Suprapubic skin (tissue), 4 donors: Measurements from ENCODE around the gene MED10. TPM values are rescaled to one million over a fixed set of nuclear protein-coding genes. Genes with fewer than 3 reads are reported as not detected.

ENCODE experiments used
- DNase-seq, 2 donors: peaks; one replicate each; pipeline ENCODE4 v3.0.0-alpha.2; 2019; ENCODE audit warnings: low spot score in 2 of 2
- H3K27ac ChIP-seq: fragments of 200-600 bp; sonication (generic); one replicate; pipeline ENCODE4 v1.5.1; 2019
- H3K27me3 ChIP-seq: fragments of 200-600 bp; sonication (generic); one replicate; pipeline ENCODE4 v1.5.1; 2019
- H3K36me3 ChIP-seq: fragments of 200-600 bp; sonication (generic); one replicate; pipeline ENCODE4 v1.5.1; 2019
- H3K4me1 ChIP-seq: fragments of 200-600 bp; sonication (generic); one replicate; pipeline ENCODE4 v1.5.1; 2019
- H3K4me3 ChIP-seq: fragments of 200-600 bp; sonication (generic); one replicate; pipeline ENCODE4 v1.5.1; 2019; ENCODE audit warnings: mild to moderate bottlenecking
- H3K9me3 ChIP-seq: fragments of 200-600 bp; sonication (generic); one replicate; pipeline ENCODE4 v1.5.1; 2019
- CTCF ChIP-seq, 2 donors: fragments of 200-600 bp in 1 of 2; fragments of 450-650 bp in 1 of 2; sonication (generic) in 1 of 2; IDR thresholded peaks; one replicate each; pipeline ENCODE4 v1.5.1; 2016 to 2019; ENCODE audit warnings: antibody characterized with exemption in 2 of 2, mild to moderate bottlenecking in 1 of 2, moderate library complexity in 1 of 2
- EP300 ChIP-seq: sonication (generic); formaldehyde crosslinking; IDR thresholded peaks from one replicate; pipeline ENCODE4 v1.6.1; 2017; ENCODE audit warnings: antibody characterized with exemption
- POLR2A ChIP-seq, 2 donors: fragments of 450-650 bp; IDR thresholded peaks; one replicate each; pipeline ENCODE4 v1.6.1; 2017; ENCODE audit warnings: antibody characterized with exemption in 2 of 2, mild to moderate bottlenecking in 2 of 2, moderate library complexity in 2 of 2
- POLR2AphosphoS5 ChIP-seq, 3 donors: sonication (generic); formaldehyde crosslinking; IDR thresholded peaks; one replicate each; pipeline ENCODE4 v1.6.1; 2017; ENCODE audit warnings: antibody characterized with exemption in 3 of 3
- WGBS: methylation state at CpG from one replicate; pipeline ENCODE4 v1.1.5; 2018; 5-methylcytosine and 5-hydroxymethylcytosine counted together
- total RNA-seq, 4 donors: library from RNA; depleted of rRNA; stranded (reverse); fragments of >200 nt; gene quantifications; one replicate each; pipeline ENCODE4 v1.1.0, GENCODE V29; 2016

Gene MED10
- total RNA-seq, 4 donors from 2014 or later = 20.1 to 38.8 (median 32.5) TPM

GRCh38 chr5:6404129-6404528 lies 25.8 kb upstream of the MED10 start:
- Histone ChIP-seq H3K9me3 (no peaks in the 10 kb centered on the region), H3K27ac (no peak overlapping the region), H3K36me3 (no peaks in the 10 kb centered on the region), H3K4me1 (peaks cover 6% of the 10 kb centered on the region), H3K27me3 (no peaks in the 10 kb centered on the region), H3K4me3 (no peak overlapping the region)
- WGBS = 72% methylated on average over 4 of the region's 4 CpGs
- DNase-seq = no peak
- no peak for TF ChIP-seq CTCF (IDR thresholded peaks at IDR 0.05)
- no peak for TF ChIP-seq POLR2A (IDR thresholded peaks at IDR 0.05)
- no peak for TF ChIP-seq POLR2AphosphoS5 (IDR thresholded peaks at IDR 0.05)
- TF ChIP-seq EP300 = no peak

GRCh38 chr5:6403416-6403815 lies 25.1 kb upstream of the MED10 start:
- TF ChIP-seq POLR2AphosphoS5 (IDR thresholded peaks at IDR 0.05) = no peak
- TF ChIP-seq POLR2A (IDR thresholded peaks at IDR 0.05) = no peak
- TF ChIP-seq CTCF (IDR thresholded peaks at IDR 0.05) = no peak
- TF ChIP-seq EP300 = no peak
- Histone ChIP-seq H3K27me3 (no peaks in the 10 kb centered on the region), H3K36me3 (no peaks in the 10 kb centered on the region), H3K27ac (no peak overlapping the region), H3K9me3 (no peaks in the 10 kb centered on the region), H3K4me1 (peaks cover 6% of the 10 kb centered on the region), H3K4me3 (no peak overlapping the region)
- WGBS = 90% methylated on average over 4 of the region's 4 CpGs
- no peak for DNase-seq

GRCh38 chr5:6402939-6403338 lies 24.6 kb upstream of the MED10 start:
- no peak for TF ChIP-seq POLR2AphosphoS5 (IDR thresholded peaks at IDR 0.05)
- TF ChIP-seq EP300 = no peak
- no peak for TF ChIP-seq POLR2A (IDR thresholded peaks at IDR 0.05)
- no peak for TF ChIP-seq CTCF (IDR thresholded peaks at IDR 0.05)
- WGBS = 66% methylated on average over 6 of the region's 6 CpGs

GRCh38 chr5:6401410-6401809 lies 23.1 kb upstream of the MED10 start:
- no peak for DNase-seq
- WGBS = 50% methylated on average over 2 of the region's 2 CpGs
- TF ChIP-seq POLR2AphosphoS5 (IDR thresholded peaks at IDR 0.05) = no peak
- TF ChIP-seq CTCF (IDR thresholded peaks at IDR 0.05) = no peak
- no peak for TF ChIP-seq POLR2A (IDR thresholded peaks at IDR 0.05)
- no peak for TF ChIP-seq EP300

More at GRCh38 chr5:6402939-6403338, 24.6 kb upstream of the MED10 start:
- H3K36me3 ChIP-seq = no peaks in the 10 kb centered on the region
- no peaks in the 10 kb centered on the region for H3K9me3 ChIP-seq
- H3K4me1 ChIP-seq = peaks cover 6% of the 10 kb centered on the region
- H3K27ac ChIP-seq = no peak overlapping the region
- no peak for DNase-seq
- H3K4me3 ChIP-seq = no peak overlapping the region
- no peaks in the 10 kb centered on the region for H3K27me3 ChIP-seq

GRCh38 chr5:6399980-6400910 lies 21.9 kb upstream of the MED10 start:
- TF ChIP-seq POLR2AphosphoS5 (IDR thresholded peaks at IDR 0.05) (no peak), POLR2A (IDR thresholded peaks at IDR 0.05) (no peak), CTCF (IDR thresholded peaks at IDR 0.05) (no peak), EP300 (no peak)
- peaks cover 3% of the 10 kb centered on the region for H3K4me1 ChIP-seq
- H3K27me3 ChIP-seq = no peaks in the 10 kb centered on the region
- H3K9me3 ChIP-seq = no peaks in the 10 kb centered on the region
- 57% methylated on average over 13 of the region's 13 CpGs for WGBS
- H3K27ac ChIP-seq = no peak overlapping the region
- no peak overlapping the region for H3K4me3 ChIP-seq
- DNase-seq = no peak
- H3K36me3 ChIP-seq = no peaks in the 10 kb centered on the region

More at GRCh38 chr5:6401410-6401809, 23.1 kb upstream of the MED10 start:
- Histone ChIP-seq H3K36me3 (no peaks in the 10 kb centered on the region), H3K4me3 (no peak overlapping the region), H3K4me1 (peaks cover 3% of the 10 kb centered on the region), H3K27me3 (no peaks in the 10 kb centered on the region), H3K9me3 (no peaks in the 10 kb centered on the region), H3K27ac (no peak overlapping the region)
